ENCODE results near the gene KCTD3. TPM values are rescaled to one million over a fixed set of nuclear protein-coding genes. Genes with fewer than 3 reads are reported as not detected.

KCTD3 gene
- total RNA-seq, 2 experiments from 2014 or later = 3.3 to 3.9 TPM

DNA sequence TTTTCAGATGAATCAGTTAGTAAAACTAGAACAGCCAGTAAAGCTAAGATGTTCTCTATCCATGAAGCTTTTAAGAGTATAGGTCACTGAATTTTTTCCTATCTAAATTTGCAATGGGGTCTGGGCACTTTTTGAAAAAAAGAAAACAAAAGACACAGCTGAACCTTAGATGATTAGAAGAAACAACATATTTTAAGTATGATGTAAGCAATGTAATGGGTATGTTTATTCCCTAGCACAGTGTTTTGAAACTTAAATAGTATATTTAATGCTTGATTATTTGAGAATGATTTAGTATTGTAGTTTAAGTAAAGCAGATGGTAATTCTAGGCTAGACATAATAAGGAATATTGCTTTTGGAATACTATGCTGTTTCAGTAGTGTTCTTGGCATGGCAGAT, 36.2 kb downstream of the KCTD3 start:
- H3K36me3 Mint-ChIP-seq = peaks cover 2% of the 10 kb centered on the region
- no peaks in the 10 kb centered on the region for H3K4me1 Mint-ChIP-seq
- H3K27ac Mint-ChIP-seq = no peak overlapping the region
- ATAC-seq (ENCODE audit: low read depth) (no peak), DNase-seq (no peak)
- no peaks in the 10 kb centered on the region for H3K9me3 Mint-ChIP-seq
- H3K4me3 Mint-ChIP-seq = no peak overlapping the region
- H3K27me3 Mint-ChIP-seq = no peaks in the 10 kb centered on the region
- POLR2A ChIA-PET = no interaction called here

DNA sequence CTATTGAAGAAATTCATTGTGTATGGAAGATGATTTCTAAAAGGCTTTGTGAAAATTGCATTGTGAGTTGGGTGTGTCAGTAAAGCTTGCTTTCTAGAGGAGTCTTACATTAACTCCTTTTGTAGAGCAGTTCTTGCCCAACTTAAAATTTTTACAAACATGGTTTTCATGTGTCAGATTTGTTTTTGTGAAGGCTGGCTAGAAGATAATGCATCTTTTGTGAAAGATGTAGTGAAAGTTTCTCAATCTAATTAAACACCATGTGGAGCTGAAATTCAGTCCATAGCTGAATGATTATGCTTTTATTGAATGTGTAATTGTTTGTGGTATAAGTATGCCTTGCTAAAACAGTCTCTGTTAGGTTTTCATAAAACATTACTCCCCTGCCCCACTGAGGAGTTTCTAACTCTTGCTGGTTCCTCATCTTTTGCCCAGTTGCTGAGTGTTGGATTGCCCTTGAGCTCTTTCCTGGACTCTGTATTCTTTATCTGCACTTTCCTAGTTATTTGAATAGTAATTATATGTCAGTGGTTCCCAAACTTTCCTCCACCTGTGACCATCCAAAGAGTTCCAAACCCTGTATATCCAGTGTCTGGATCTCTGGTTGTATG, 38.0 kb downstream of the KCTD3 start:
- POLR2A ChIA-PET = no interaction called here
- Mint-ChIP-seq H3K4me3 (no peak overlapping the region), H3K9me3 (no peaks in the 10 kb centered on the region), H3K36me3 (peaks cover 2% of the 10 kb centered on the region), H3K27ac (no peak overlapping the region), H3K27me3 (no peaks in the 10 kb centered on the region), H3K4me1 (no peaks in the 10 kb centered on the region)
- DNase-seq = no peak
- ATAC-seq (ENCODE audit: low read depth) = no peak

DNA sequence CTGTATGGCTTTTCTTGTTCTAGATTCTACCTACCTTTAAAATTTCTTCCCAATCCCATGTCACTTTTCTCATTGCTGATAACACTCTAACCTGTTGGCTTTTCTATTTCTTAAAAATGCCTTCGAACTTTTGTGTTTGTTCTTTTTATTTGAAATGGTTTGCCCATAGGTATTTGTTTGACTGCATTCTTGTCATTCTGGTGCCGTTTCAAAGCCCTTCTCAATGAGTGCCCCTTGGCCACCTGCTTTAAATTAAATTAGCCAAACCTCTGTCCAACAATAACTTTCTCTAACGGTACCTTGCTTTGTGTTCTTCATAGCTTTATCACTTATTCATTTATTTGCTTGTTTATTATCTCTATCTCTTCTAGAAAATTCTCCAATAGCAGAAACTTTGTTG, 38.9 kb downstream of the KCTD3 start:
- ATAC-seq (ENCODE audit: low read depth) (no peak), DNase-seq (no peak)
- H3K27ac Mint-ChIP-seq = no peak overlapping the region
- no peaks in the 10 kb centered on the region for H3K36me3 Mint-ChIP-seq
- no peaks in the 10 kb centered on the region for H3K4me1 Mint-ChIP-seq
- POLR2A ChIA-PET = no interaction called here
- no peaks in the 10 kb centered on the region for H3K9me3 Mint-ChIP-seq
- no peak overlapping the region for H3K4me3 Mint-ChIP-seq
- no peaks in the 10 kb centered on the region for H3K27me3 Mint-ChIP-seq

DNA sequence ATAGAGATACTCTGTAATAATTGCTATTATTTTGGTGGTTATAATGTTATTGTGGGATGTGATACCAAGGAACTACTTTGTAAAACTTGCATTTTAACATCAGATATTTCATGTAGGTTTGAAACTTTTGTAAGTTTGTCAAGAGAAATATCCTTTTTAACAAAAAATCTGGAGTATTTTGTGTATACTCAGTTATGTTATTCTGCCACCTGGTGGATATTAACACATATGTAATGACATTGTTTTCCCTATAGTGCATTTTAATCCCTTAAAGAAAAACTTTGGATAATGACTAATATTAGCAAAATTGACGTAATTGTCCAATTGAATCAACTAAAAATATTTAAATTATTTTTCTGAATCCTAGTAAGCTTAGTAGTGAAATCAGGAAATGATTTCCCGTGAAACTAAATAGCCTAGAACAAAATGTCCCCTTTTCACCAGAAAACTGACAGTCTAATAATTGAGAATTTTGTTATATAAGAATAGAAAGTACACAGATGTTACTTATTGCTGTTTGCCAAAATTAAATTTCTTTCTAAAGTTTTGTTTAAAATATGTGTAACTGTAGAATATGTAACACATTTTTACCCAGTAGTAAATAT, 39.6 kb downstream of the KCTD3 start:
- no peak overlapping the region for H3K4me3 Mint-ChIP-seq
- no peak for DNase-seq
- ATAC-seq (ENCODE audit: low read depth) = no peak
- H3K27me3 Mint-ChIP-seq = no peaks in the 10 kb centered on the region
- H3K9me3 Mint-ChIP-seq = no peaks in the 10 kb centered on the region
- H3K36me3 Mint-ChIP-seq = no peaks in the 10 kb centered on the region
- POLR2A ChIA-PET = no interaction called here
- no peak overlapping the region for H3K27ac Mint-ChIP-seq
- no peaks in the 10 kb centered on the region for H3K4me1 Mint-ChIP-seq

DNA sequence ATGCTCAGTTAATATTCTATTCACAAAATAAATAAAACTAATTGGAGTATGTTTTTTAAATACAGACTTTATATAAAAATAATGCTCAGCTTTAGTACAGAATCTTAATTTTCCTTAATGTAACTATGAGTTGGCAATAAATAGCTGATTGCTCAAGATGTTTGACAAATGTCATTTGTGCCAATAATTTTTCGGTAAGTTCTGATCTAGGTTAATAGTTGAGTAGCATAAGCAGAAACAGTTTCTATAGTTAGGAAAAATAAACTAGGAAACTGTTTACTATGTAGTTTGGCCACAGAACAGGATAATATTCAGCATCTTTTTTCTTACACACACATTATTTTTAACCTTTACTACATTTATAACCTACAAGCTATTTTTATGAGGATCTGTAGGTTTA, 40.3 kb downstream of the KCTD3 start:
- DNase-seq (no peak), ATAC-seq (ENCODE audit: low read depth) (no peak)
- Mint-ChIP-seq H3K27me3 (no peaks in the 10 kb centered on the region), H3K4me1 (no peaks in the 10 kb centered on the region), H3K36me3 (peaks cover 1% of the 10 kb centered on the region), H3K9me3 (no peaks in the 10 kb centered on the region), H3K4me3 (no peak overlapping the region), H3K27ac (no peak overlapping the region)
- POLR2A ChIA-PET = no interaction called here

DNA sequence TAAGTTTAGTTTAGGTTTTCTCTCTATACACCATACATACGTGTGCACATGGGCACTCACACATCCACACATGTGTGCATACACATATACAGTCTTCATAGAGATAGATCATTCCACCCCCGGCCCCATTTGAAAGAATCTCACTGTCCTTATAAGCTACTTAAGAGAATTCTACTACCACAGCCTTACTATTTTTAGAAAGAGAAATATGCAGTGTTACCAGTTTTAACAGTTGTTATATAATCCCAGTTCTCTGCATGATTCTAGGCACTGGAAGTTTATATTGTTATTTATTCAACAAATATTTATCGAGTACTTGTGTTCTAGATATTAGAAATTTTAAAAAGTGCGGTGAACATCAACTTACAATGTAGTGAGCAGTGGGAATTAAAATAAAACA, 41.5 kb downstream of the KCTD3 start:
- POLR2A ChIA-PET = no interaction called here
- peaks cover 5% of the 10 kb centered on the region for H3K36me3 Mint-ChIP-seq
- H3K4me3 Mint-ChIP-seq = no peak overlapping the region
- no peak for ATAC-seq (ENCODE audit: low read depth)
- no peak for DNase-seq
- H3K27ac Mint-ChIP-seq = no peak overlapping the region
- no peaks in the 10 kb centered on the region for H3K9me3 Mint-ChIP-seq
- H3K4me1 Mint-ChIP-seq = no peaks in the 10 kb centered on the region
- H3K27me3 Mint-ChIP-seq = no peaks in the 10 kb centered on the region

DNA sequence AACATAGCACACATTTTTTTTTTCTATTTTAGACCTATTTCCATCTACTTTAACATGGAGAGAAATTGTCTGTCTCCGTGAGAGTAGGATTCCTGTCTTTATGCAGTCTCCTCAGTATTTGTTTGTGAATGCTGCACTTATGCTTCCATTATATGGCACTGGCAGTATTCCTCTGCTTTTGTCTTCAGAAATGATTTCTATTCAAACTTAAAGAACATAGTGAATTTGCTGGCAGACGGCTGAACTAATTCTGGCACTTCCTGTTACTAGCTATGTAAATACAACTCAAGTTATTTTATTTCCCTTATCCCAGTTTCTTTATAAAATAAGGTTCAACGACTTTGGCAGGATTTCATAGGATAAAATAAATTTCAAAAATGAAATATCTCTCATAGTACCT, 45.3 kb downstream of the KCTD3 start:
- Mint-ChIP-seq H3K36me3 (peaks cover 6% of the 10 kb centered on the region), H3K27ac (no peak overlapping the region), H3K4me1 (no peaks in the 10 kb centered on the region), H3K27me3 (no peaks in the 10 kb centered on the region), H3K9me3 (no peaks in the 10 kb centered on the region), H3K4me3 (no peak overlapping the region)
- DNase-seq = no peak
- POLR2A ChIA-PET = no interaction called here
- no peak for ATAC-seq (ENCODE audit: low read depth)

DNA sequence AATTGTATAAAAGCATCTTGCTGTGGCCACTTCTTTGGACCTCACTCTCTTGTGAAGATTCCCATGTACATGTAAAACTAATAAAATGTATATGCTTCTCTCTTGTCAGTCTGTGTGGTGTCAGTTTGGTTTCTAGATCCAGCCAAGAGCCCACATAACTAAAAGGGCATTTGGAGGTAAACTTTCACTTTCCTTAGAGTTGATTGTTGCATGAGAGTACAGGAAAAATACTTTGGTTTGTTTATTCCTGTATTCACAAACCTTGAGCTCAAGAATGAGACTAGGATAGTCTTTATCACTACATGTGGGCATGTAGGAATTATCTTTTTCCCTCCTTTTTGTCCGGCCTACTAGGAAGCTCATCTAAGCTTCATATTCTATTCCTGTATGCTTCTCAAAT, 50.9 kb downstream of the KCTD3 start:
- Mint-ChIP-seq H3K27ac (no peak overlapping the region), H3K36me3 (peaks cover 9% of the 10 kb centered on the region)
- ATAC-seq (ENCODE audit: low read depth) = no peak

DNA sequence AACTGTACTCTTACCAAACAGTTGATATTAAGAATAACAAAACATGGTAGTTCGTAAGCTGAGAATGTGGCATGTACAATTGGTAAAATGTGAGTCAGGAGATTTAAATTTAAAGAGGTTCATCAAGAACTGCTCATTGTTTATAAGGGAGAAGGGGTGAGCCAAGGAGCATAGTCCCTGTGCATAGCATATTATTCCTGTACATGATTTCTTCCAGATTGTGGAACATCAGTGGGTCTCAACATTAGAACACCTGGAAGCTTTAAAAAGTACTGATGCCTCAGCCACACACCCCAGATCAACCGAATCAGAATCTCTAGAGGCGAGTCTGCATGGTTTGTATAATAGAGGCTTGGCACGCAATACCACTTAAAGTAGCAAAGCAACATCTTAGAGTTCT, 56.1 kb downstream of the KCTD3 start:
- no peak overlapping the region for H3K4me3 Mint-ChIP-seq
- no peaks in the 10 kb centered on the region for H3K9me3 Mint-ChIP-seq
- no peaks in the 10 kb centered on the region for H3K4me1 Mint-ChIP-seq
- H3K36me3 Mint-ChIP-seq = peaks cover 4% of the 10 kb centered on the region
- DNase-seq (no peak), ATAC-seq (ENCODE audit: low read depth) (no peak)
- no peak overlapping the region for H3K27ac Mint-ChIP-seq
- peaks cover under 1% of the 10 kb centered on the region for H3K27me3 Mint-ChIP-seq
- POLR2A ChIA-PET = no interaction called here

More for the DNA sequence above, 50.9 kb downstream of the KCTD3 start:
- no peak for DNase-seq
- H3K9me3 Mint-ChIP-seq = no peaks in the 10 kb centered on the region
- H3K4me1 Mint-ChIP-seq = peaks cover 4% of the 10 kb centered on the region
- POLR2A ChIA-PET = no interaction called here
- peaks cover 2% of the 10 kb centered on the region for H3K27me3 Mint-ChIP-seq
- H3K4me3 Mint-ChIP-seq = no peak overlapping the region

DNA sequence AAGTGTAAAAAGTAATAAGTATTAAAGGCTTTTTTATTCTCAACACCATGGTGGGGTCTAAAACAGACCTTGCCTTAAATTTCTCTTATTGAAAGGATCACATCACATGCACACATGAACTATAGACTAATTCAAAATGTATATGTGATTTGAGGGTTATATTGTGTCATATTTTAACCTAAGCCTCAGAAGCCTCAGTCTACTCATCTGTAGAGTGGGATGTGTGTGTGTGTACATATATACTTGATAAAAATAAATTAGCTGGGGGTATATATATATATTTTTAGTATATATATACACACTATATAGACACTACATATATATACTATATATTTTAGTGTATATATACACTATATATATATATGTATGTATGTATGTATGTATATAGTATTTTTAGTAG, 58.8 kb downstream of the KCTD3 start:
- no peaks in the 10 kb centered on the region for H3K4me1 Mint-ChIP-seq
- H3K4me3 Mint-ChIP-seq = no peak overlapping the region
- no peaks in the 10 kb centered on the region for H3K9me3 Mint-ChIP-seq
- no peak overlapping the region for H3K27ac Mint-ChIP-seq
- no peak for DNase-seq
- POLR2A ChIA-PET = no interaction called here
- H3K27me3 Mint-ChIP-seq = no peaks in the 10 kb centered on the region
- ATAC-seq (ENCODE audit: low read depth) = no peak
- H3K36me3 Mint-ChIP-seq = no peaks in the 10 kb centered on the region

DNA sequence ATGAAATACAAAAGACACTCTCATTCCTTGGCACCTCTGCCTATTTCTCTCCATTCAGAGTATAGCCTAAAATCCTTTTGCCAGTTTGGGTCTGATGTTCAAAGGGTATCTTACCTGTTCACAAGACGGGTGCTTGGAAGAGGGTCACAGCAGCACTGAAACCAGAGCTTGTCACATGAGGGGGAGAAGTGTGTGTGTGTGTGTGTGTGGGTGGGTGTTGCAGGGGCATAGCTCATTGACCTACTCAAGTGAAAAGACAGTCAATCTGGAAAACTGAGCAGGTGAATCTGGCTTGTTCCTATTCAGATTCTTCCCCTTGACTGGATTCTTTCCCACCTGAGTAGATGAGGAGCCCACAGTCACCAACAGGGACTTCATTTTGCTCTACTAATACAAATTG, 63.9 kb downstream of the KCTD3 start:
- no peaks in the 10 kb centered on the region for H3K4me1 Mint-ChIP-seq
- H3K27ac Mint-ChIP-seq = no peak overlapping the region
- H3K36me3 Mint-ChIP-seq = no peaks in the 10 kb centered on the region
- H3K27me3 Mint-ChIP-seq = peaks cover 3% of the 10 kb centered on the region
- H3K4me3 Mint-ChIP-seq = no peak overlapping the region
- no peaks in the 10 kb centered on the region for H3K9me3 Mint-ChIP-seq
- POLR2A ChIA-PET = no interaction called here
- ATAC-seq (ENCODE audit: low read depth) = no peak
- DNase-seq = no peak

DNA sequence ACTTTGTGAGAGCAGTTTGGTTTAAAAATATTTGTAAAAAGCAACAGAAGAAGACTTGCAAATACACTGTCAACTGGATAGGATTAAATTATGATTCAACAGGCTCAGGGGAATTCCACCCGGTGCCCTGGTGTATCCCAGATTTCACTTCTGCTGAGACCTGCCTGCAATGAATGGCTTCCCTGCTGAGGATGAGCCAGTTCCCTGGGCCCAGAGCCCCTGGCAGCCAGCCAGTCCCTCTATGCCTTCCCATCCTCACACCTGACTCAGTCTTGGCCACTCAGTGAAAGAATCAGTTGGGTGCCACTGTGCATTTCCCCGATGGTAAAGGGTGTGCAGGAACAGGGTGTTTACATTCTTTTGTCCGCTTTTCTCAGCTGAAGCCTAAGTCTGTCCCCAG, 64.4 kb downstream of the KCTD3 start:
- Mint-ChIP-seq H3K27ac (no peak overlapping the region), H3K9me3 (no peaks in the 10 kb centered on the region), H3K4me3 (no peak overlapping the region), H3K27me3 (peaks cover 3% of the 10 kb centered on the region), H3K4me1 (no peaks in the 10 kb centered on the region), H3K36me3 (no peaks in the 10 kb centered on the region)
- ATAC-seq (ENCODE audit: low read depth) (no peak), DNase-seq (no peak)
- POLR2A ChIA-PET = no interaction called here

DNA sequence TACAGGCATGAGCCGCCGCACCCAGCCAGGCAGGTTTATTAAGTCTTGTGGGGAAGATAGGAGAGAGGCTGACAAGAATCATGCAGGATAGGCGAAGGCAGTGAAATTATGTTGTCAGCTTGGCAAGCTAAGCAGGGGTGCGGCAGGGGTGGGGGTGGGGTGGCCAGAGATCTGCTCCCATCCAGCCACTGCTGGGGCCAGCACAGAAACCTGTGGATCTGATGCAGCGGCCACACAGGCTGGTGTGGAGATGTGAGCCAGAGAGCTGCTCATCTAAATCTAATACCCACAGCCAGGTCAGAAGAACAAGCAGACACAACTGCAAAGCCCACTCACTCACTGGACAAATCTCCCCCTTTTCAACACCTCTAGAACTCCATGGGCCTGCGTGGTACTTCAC, 68.7 kb downstream of the KCTD3 start:
- ATAC-seq (ENCODE audit: low read depth) = no peak
- no peak overlapping the region for H3K4me3 Mint-ChIP-seq

DNA sequence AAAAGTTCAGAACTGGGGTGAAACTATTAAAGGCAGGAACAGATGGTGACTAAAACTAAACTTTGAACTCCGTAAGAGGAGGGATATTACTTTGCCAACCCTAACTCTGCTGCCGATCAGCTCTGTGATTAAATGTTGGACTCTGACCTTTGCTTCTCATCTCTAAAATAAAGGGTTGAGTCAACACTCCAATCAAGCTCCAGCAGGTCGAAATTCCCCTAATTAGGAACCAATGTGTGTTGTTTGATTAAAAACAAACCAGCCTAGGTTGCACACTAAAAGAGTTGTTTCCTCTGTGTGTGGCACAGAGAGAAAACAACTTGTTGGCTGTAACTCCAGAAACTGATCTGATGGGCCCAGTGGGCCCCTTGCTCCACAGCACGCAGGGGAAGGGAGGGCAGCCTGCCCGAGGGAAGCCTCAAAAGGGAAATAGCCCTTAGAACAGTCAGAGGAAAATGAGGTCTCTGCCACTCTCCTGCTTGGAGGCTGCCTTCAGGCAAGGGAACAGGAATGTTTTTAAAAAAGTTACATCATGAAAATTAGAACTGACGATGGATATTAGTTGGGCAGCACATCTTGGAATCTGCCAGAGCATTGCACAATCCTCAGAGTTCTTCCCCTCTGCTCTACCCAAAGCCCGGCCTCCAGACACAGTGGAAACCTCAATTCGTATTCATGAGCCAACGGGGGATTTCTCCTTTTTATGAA, 69.3 kb downstream of the KCTD3 start:
- Mint-ChIP-seq H3K9me3 (no peaks in the 10 kb centered on the region), H3K36me3 (no peaks in the 10 kb centered on the region), H3K27me3 (peaks cover 3% of the 10 kb centered on the region), H3K4me3 (no peak overlapping the region), H3K4me1 (no peaks in the 10 kb centered on the region), H3K27ac (no peak overlapping the region)
- DNase-seq (no peak), ATAC-seq (ENCODE audit: low read depth) (no peak)
- POLR2A ChIA-PET = no interaction called here

More for the DNA sequence above, 68.7 kb downstream of the KCTD3 start:
- H3K27me3 Mint-ChIP-seq = peaks cover 3% of the 10 kb centered on the region
- H3K27ac Mint-ChIP-seq = no peak overlapping the region
- H3K9me3 Mint-ChIP-seq = no peaks in the 10 kb centered on the region
- H3K36me3 Mint-ChIP-seq = no peaks in the 10 kb centered on the region
- no peaks in the 10 kb centered on the region for H3K4me1 Mint-ChIP-seq
- no peak for DNase-seq
- POLR2A ChIA-PET = no interaction called here

All from activated naive CD8-positive, alpha-beta T cell treated with anti-CD3 and anti-CD28 coated beads, Interleukin-2, amount 10 ng/mL, durations not matched to agents 7 days and 5 days (primary cell).